Measurements from ENCODE around the gene ARPC1A. TPM values are rescaled to one million over a fixed set of nuclear protein-coding genes. Genes with fewer than 3 reads are reported as not detected.
A peak's percentile ranks its signal among the peaks of the same experiment; 100 is the strongest.

The ARPC1A gene
- polyA plus RNA-seq, 1 of the 3 experiments (the other 2 are of a cell fraction) = 306 TPM

DNA sequence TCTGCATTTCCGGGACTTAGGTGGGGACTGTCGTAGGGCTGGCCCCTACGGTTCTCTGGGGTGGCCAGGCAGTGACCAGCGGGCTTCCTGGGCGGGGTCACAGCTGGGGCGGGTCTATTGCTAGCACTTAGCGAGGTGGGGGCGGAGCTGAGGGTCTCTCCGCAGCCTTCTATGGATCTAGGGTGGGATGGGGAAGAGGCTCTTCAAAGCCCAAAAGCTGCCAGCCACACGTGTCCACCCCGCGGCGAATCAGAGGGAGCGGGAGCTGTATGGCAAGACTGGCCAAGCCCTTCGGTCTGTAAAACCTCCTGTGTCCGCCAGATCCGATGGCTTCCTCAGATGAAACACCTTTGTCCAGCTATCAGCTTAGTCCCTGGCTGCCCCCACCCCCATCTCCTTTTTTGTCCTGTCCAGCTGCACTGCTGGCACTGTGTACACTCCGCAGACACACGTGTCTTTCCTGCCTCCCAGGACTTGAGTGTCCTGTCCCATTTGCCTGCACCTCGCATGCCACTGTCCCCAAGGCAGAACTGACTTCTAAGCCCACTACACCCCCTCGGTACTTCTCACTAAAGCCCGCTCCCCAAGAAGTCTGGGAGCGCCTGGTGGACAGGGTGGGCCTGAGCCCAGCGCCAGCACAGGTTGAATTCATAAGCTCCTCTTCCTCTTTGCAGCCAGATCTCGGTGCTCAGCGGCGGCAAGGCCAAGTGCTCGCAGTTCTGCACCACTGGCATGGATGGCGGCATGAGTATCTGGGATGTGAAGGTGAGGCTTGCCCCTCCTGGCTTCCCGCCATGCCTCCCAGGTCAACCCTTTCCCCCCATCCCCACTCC is 67.9 kb downstream of the ARPC1A start:
- Histone ChIP-seq H3K27ac (ENCODE audit: low read depth in 2 of 2, low read length in 1 of 2) (peak overlapping the region in 1 of 2 experiments; percentile 67; a peak in 2 of 4 replicates), H3F3A (replicated peaks; ENCODE audit: insufficient read depth) (peaks cover 78% of the 10 kb centered on the region), H2AFZ (ENCODE audit: low read depth) (no peak overlapping the region), H3K4me2 (peak overlapping the region; percentile 30; the same call in 1 of the 2 replicates), H3K79me2 (ENCODE audit: insufficient read depth) (peaks cover 18% of the 10 kb centered on the region; the same call in 1 of the 2 replicates), H3K4me1 (ENCODE audit: control insufficient read depth in 1 of 2, insufficient read depth in 2 of 2, low read depth in 1 of 2, low read length in 1 of 2) (peaks cover 0 to 17% of the 10 kb centered on the region in 2 experiments; a peak in 1 of 4 replicates), H4K20me1 (ENCODE audit: insufficient read depth) (peaks cover 46% of the 10 kb centered on the region), H3K9me2 (no peaks in the 10 kb centered on the region), H3K27me3 (ENCODE audit: insufficient read depth) (no peaks in the 10 kb centered on the region), H3K4me3 (ENCODE audit: low read depth in 2 of 2, low read length in 1 of 2) (peak overlapping the region in 1 of 2 experiments; percentile 41; a peak in 2 of 4 replicates), H3K36me3 (replicated peaks in 1 of 2; ENCODE audit: control insufficient read depth in 1 of 2, insufficient read depth in 2 of 2, low read length in 1 of 2) (peaks cover 60 to 63% of the 10 kb centered on the region in 2 experiments), H3K9ac (no peak overlapping the region), H3K9me3 (no peaks in the 10 kb centered on the region)
- ChIA-PET POLR2A (interaction anchor here (0.7 to 10.2 kb wide), 10 partner anchors 10 to 708 kb away, joined by 3 to 102 read pairs (median 5); partner anchors contain the start of genes AP4M1, BUD31, MCM7 and PDAP1), CTCF (interaction anchor here (0.9 to 3.2 kb wide), 6 partner anchors 9 to 81 kb away, joined by 3 to 11 read pairs (median 4); no protein-coding TSS in a partner anchor)
- TF ChIP-seq ELF1 (IDR thresholded peaks at IDR 0.05) = no peak
- TF ChIP-seq EP300 (IDR thresholded peaks at IDR 0.05; ENCODE audit: borderline replicate concordance in 1 of 2, low read depth in 1 of 2, low read length in 1 of 2) = no peak
- no peak for TF ChIP-seq RFX5 (IDR thresholded peaks at IDR 0.05; ENCODE audit: low read length)
- TF ChIP-seq, protein P1, sequence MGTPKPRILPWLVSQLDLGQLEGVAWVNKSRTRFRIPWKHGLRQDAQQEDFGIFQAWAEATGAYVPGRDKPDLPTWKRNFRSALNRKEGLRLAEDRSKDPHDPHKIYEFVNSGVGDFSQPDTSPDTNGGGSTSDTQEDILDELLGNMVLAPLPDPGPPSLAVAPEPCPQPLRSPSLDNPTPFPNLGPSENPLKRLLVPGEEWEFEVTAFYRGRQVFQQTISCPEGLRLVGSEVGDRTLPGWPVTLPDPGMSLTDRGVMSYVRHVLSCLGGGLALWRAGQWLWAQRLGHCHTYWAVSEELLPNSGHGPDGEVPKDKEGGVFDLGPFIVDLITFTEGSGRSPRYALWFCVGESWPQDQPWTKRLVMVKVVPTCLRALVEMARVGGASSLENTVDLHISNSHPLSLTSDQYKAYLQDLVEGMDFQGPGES (IDR thresholded peaks at IDR 0.05; ENCODE audit: low read depth, low read length) = no peak
- 0 out of 2 replicates have a peak, but pooled peaks have one; percentile 1 for TF ChIP-seq JUND (IDR thresholded peaks at IDR 0.05)
- no peak for TF ChIP-seq GATA2 (CRISPR knock-in tag; IDR thresholded peaks at IDR 0.05)
- no peak for TF ChIP-seq FOSL2 (IDR thresholded peaks at IDR 0.05; ENCODE audit: borderline replicate concordance, low read depth)
- TF ChIP-seq MXI1 (IDR thresholded peaks at IDR 0.05; ENCODE audit: low read depth, low read length) = peak; percentile 93
- no peak for TF ChIP-seq NFIC (IDR thresholded peaks at IDR 0.05; ENCODE audit: borderline replicate concordance)
- TF ChIP-seq EZH2phosphoT487 (IDR thresholded peaks at IDR 0.05; ENCODE audit: borderline replicate concordance, low read depth) = no peak
- no peak for TF ChIP-seq TEAD4 (IDR thresholded peaks at IDR 0.05; ENCODE audit: borderline replicate concordance, insufficient read depth)
- TF ChIP-seq, protein P2, sequence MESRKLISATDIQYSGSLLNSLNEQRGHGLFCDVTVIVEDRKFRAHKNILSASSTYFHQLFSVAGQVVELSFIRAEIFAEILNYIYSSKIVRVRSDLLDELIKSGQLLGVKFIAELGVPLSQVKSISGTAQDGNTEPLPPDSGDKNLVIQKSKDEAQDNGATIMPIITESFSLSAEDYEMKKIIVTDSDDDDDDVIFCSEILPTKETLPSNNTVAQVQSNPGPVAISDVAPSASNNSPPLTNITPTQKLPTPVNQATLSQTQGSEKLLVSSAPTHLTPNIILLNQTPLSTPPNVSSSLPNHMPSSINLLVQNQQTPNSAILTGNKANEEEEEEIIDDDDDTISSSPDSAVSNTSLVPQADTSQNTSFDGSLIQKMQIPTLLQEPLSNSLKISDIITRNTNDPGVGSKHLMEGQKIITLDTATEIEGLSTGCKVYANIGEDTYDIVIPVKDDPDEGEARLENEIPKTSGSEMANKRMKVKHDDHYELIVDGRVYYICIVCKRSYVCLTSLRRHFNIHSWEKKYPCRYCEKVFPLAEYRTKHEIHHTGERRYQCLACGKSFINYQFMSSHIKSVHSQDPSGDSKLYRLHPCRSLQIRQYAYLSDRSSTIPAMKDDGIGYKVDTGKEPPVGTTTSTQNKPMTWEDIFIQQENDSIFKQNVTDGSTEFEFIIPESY (IDR thresholded peaks at IDR 0.05; ENCODE audit: borderline replicate concordance, low read depth) = 0 out of 2 replicates have a peak, but pooled peaks have one; percentile 9
- no peak for TF ChIP-seq MEF2A (IDR thresholded peaks at IDR 0.05; ENCODE audit: borderline replicate concordance, low read depth)
- no peak for TF ChIP-seq RAD21 (IDR thresholded peaks at IDR 0.05; ENCODE audit: low read length)
- TF ChIP-seq, protein P3, sequence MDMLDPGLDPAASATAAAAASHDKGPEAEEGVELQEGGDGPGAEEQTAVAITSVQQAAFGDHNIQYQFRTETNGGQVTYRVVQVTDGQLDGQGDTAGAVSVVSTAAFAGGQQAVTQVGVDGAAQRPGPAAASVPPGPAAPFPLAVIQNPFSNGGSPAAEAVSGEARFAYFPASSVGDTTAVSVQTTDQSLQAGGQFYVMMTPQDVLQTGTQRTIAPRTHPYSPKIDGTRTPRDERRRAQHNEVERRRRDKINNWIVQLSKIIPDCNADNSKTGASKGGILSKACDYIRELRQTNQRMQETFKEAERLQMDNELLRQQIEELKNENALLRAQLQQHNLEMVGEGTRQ (IDR thresholded peaks at IDR 0.05; ENCODE audit: borderline replicate concordance, low read depth, low read length) = peak; percentile 20; the same call in 1 of the 2 replicates
- no peak for TF ChIP-seq TCF12 (IDR thresholded peaks at IDR 0.05)
- TF ChIP-seq SMC3 (IDR thresholded peaks at IDR 0.05; ENCODE audit: low read depth, low read length) = no peak
- TF ChIP-seq, protein P4, sequence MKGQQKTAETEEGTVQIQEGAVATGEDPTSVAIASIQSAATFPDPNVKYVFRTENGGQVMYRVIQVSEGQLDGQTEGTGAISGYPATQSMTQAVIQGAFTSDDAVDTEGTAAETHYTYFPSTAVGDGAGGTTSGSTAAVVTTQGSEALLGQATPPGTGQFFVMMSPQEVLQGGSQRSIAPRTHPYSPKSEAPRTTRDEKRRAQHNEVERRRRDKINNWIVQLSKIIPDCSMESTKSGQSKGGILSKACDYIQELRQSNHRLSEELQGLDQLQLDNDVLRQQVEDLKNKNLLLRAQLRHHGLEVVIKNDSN (IDR thresholded peaks at IDR 0.05; ENCODE audit: borderline replicate concordance, low read depth) = peak; percentile 50; the same call in 1 of the 2 replicates
- no peak for TF ChIP-seq YY1 (IDR thresholded peaks at IDR 0.05; ENCODE audit: low read depth)
- peak; percentile 25 for TF ChIP-seq CHD2 (IDR thresholded peaks at IDR 0.05; ENCODE audit: low read length, partially characterized antibody)
- no peak for TF ChIP-seq RXRA (IDR thresholded peaks at IDR 0.05; ENCODE audit: borderline replicate concordance, low read depth)
- TF ChIP-seq, protein P5, sequence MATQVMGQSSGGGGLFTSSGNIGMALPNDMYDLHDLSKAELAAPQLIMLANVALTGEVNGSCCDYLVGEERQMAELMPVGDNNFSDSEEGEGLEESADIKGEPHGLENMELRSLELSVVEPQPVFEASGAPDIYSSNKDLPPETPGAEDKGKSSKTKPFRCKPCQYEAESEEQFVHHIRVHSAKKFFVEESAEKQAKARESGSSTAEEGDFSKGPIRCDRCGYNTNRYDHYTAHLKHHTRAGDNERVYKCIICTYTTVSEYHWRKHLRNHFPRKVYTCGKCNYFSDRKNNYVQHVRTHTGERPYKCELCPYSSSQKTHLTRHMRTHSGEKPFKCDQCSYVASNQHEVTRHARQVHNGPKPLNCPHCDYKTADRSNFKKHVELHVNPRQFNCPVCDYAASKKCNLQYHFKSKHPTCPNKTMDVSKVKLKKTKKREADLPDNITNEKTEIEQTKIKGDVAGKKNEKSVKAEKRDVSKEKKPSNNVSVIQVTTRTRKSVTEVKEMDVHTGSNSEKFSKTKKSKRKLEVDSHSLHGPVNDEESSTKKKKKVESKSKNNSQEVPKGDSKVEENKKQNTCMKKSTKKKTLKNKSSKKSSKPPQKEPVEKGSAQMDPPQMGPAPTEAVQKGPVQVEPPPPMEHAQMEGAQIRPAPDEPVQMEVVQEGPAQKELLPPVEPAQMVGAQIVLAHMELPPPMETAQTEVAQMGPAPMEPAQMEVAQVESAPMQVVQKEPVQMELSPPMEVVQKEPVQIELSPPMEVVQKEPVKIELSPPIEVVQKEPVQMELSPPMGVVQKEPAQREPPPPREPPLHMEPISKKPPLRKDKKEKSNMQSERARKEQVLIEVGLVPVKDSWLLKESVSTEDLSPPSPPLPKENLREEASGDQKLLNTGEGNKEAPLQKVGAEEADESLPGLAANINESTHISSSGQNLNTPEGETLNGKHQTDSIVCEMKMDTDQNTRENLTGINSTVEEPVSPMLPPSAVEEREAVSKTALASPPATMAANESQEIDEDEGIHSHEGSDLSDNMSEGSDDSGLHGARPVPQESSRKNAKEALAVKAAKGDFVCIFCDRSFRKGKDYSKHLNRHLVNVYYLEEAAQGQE (IDR thresholded peaks at IDR 0.05; ENCODE audit: low read depth, low read length) = no peak
- DNase-seq = peak; percentile 96
- WGBS (ENCODE audit: low lambda C conversion rate) = 71% methylated on average over 29 of the region's 30 CpGs

Measured in SK-N-SH (cell line).